NCI-H2171 (cell line): Measurements from ENCODE around the gene SSRP1.
"Not testable (repeated sequence)": the region's sequence is repeated elsewhere in the genome, so short reads cannot be mapped to it uniquely, and the experiment has no call there.

ENCODE experiments used
- DNase-seq: peaks from one replicate; lab custom pipeline; 2025; lab: John Stamatoyannopoulos, UW

SSRP1 gene

GRCh38 chr11:57338142-57338541, 2.5 kb upstream of the SSRP1 start, which contains the start of gene P2RX3:
Gene P2RX3 (plus strand): TSS chr11:57338352. CDS start chr11:57338551, 199 bp downstream.
- DNase-seq, result peak; percentile 35

DNA sequence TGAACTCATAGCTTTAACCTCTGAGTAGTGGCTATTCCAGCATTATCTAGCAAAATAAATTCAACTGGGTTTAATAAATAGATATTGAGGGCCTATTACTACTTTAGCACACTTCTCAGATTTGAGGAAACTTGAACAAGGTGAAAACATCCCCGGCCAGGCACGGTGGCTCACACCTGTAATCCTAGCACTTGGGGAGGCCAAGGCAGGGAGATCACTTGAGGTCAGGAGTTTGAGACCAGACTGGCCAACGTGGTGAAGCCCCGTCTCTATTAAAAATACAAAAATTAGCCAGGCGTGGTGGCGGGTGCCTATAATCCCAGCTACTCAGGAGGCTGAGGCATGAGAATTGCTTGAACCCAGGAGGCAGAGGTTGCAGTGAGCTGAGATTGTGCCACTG, 1.2 kb upstream of the SSRP1 start:
- DNase-seq, result not testable (repeated sequence)

DNA sequence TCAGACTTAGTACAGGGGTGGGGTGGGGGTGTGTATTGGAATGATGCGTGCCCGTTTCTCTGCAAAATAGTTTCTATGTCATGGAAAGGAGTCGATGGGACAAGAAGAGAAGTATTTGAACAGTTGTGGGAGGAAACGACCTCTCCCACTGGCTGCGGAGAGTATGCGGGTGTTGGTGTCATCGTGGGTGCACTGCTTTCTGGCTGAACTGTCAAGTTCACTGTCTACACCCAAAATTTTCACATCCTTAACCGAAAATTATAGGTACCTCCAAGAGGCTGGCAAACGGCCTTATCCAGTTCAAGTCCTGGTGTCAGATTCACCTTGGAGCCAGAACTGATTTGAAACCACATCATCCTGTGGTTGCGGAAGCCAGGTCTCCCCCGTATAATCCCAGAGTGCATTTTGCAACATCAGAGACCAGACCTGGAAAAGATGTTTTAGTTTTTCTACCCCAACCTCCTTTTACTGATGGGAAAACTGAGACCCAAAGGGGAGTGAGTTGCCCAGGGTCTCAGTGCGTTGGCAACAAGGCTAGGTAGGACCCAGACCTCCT, 497 bp upstream of the SSRP1 start:
- no peak for DNase-seq

- no peak for DNase-seq
These were observed 709 bp downstream of the SSRP1 start for GRCh38 chr11:57335023-57335342.

- DNase-seq, result no peak
These were observed 2.8 kb downstream of the SSRP1 start for GRCh38 chr11:57332694-57333440.

- no peak for DNase-seq
These were observed 4.0 kb downstream of the SSRP1 start for GRCh38 chr11:57331720-57332119.

GRCh38 chr11:57330029-57330428, 5.7 kb downstream of the SSRP1 start:
- DNase-seq, result no peak

GRCh38 chr11:57327721-57328120, 8.0 kb downstream of the SSRP1 start:
- DNase-seq, result no peak

- DNase-seq, result no peak
These were observed 10.0 kb downstream of the SSRP1 start for GRCh38 chr11:57325735-57326048.

DNA sequence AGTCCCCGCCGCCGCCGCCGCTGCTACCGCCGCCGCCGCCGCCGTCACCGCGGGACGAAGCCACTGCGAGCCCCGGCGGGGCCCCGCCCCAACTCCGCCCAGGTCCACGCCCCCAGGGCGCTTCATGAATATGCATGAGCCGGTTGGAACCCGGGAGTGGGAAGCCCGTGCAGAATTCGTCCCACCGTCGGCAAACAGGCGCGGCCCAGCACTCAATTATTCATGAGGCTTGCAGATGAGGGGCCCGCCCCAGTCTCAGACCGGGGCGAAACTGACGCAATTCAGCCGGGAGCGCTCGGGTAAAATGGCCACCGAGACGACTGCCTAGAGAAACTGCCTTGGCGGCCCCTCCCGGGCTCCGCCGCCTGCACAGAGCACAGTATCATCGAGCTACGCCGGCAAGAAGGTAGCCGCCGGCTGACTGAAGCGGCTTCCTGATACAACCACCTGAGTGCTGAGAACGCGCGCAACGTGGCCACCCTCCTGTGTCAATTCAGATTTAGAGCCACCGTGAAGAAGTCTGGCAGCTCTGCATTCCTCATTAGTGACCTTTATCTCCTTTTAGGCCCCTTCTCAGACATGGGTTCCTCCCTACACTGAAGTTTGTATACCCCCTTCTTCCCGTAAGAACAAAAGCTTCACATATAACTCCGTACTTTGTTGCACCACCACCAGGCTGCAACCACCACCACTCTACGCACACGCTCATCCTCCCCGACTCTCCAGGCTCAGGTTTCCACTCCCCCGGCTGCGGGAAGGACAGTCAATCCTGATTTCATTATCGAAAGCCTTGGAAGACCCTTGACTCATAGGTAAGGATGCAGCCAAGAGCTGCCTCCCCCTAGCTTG, 10.6 kb downstream of the SSRP1 start, which contains the start of gene TNKS1BP1:
Gene TNKS1BP1 (minus strand): TSS at position 67 of the 849 bp plus-strand sequence. CDS start 3,067 bp downstream, outside the sequence.
- DNase-seq, result peak; percentile 98

GRCh38 chr11:57324154-57324885, 11.4 kb downstream of the SSRP1 start:
- peak; percentile 68 for DNase-seq

DNA sequence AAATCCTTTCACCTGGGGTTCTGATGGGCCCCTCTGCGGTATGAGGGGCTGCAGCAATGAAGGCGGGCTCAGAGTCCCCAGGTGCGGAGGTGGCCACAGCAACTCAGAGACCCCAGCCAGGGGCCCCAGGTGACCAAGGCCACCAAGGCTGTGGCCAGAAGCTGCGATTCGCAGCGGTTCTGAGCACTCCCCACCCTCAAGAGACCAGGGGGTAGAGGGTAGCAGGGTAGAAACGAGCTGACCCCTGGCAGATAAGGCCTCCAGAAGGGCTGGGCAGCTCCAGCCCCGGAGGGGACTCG, 11.9 kb downstream of the SSRP1 start:
- DNase-seq, result no peak

GRCh38 chr11:57323167-57323854, 12.4 kb downstream of the SSRP1 start:
- DNase-seq, result no peak

GRCh38 chr11:57322256-57323166, 13.2 kb downstream of the SSRP1 start:
- DNase-seq, result peak; percentile 73

- DNase-seq, result no peak
These were observed 14.1 kb downstream of the SSRP1 start for GRCh38 chr11:57321388-57322255.

DNA sequence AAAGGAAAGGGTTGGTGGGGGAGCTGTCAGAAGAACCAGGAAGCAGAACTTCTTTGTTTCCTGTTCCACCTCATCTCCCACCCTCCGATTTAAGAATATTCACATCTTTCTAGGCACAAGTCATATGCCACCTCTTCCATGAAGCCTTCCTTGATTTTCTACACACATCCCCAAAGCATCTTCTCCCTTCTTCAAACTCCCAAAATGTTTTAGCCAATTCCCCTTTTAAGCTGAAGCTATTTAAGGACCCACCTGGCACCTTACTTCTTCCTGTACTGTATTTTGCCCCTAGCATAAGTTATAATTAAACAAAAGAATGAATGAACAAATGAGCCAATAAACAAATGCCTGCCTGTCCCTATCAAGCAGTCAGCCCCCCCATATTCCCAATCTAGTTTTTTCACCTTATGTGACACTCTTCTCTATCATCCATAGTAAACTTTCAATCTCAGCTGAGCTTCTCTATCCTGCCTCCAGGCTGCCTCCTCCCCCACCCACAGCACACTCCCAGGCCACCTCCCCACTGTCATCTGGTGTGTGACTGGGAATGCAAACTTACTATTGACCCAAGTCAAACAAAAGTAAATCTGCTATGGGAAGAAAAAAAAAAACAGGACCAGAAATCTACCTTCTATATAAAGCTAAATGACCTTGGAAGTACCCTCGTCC, 14.8 kb downstream of the SSRP1 start:
- DNase-seq, result no peak

- no peak for DNase-seq
These were observed 15.5 kb downstream of the SSRP1 start for GRCh38 chr11:57320067-57320718.

GRCh38 chr11:57318178-57318577, 17.5 kb downstream of the SSRP1 start:
- no peak for DNase-seq

DNA sequence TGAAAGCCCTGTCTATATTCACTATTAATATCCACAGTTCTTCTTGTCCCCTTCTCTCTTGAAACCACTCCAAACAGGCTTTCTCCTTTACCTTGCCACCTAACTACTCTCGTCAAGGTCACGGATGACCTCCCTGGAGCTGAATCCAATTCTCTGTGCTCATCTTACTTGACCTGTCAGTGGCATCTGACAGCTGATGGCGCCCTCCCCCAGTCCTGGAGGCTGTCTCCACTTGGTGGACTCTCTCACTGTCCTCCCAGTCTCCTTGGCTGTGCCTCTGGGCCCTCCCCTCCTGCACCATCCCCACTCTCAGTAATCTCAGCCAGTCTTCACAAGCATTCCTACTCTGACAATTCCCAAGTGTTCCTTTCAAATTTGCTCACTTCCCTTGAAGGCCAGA, 19.7 kb downstream of the SSRP1 start:
- no peak for DNase-seq
